OCI-LY1 (cell line): ENCODE results near the gene GALNT18.

Experiments
- H2AFZ ChIP-seq: fragments of 200-600 bp; sonication (generic), shearing (Covaris generic); 2 replicates; pipeline ENCODE4 v1.6.0; 2014; ENCODE audit warnings: antibody characterized with exemption, mild to moderate bottlenecking, low read length
- H3F3A ChIP-seq: fragments of 200-600 bp; sonication (generic), shearing (Covaris generic); 2 replicates; pipeline ENCODE4 v1.6.0; 2014; ENCODE audit warnings: mild to moderate bottlenecking, antibody characterized with exemption, low read length, moderate library complexity; ENCODE audit not compliant: insufficient read depth
- H3K27ac ChIP-seq: fragments of 200-600 bp; sonication (generic); 2 replicates; pipeline ENCODE4 v1.5.1; 2014; ENCODE audit warnings: low read length, mixed run types, mild to moderate bottlenecking, low read depth; ENCODE audit not compliant: poor library complexity, severe bottlenecking
- H3K27me3 ChIP-seq: fragments of 200-600 bp; sonication (generic); 2 replicates; pipeline ENCODE4 v1.6.0; 2014; ENCODE audit warnings: antibody characterized with exemption, mild to moderate bottlenecking, low read length, moderate library complexity; ENCODE audit not compliant: insufficient read depth
- H3K36me3 ChIP-seq: fragments of 200-600 bp; sonication (generic); 2 replicates; pipeline ENCODE4 v1.6.1; 2014; ENCODE audit warnings: mild to moderate bottlenecking, antibody characterized with exemption, low read length, moderate library complexity, mixed read lengths; ENCODE audit not compliant: insufficient read depth
- H3K4me1 ChIP-seq: fragments of 200-600 bp; sonication (generic); 2 replicates; pipeline ENCODE4 v1.5.1; 2014; ENCODE audit warnings: mild to moderate bottlenecking, low read length, moderate library complexity; ENCODE audit not compliant: insufficient read depth, severe bottlenecking
- H3K4me2 ChIP-seq: fragments of 200-600 bp; sonication (generic), shearing (Covaris generic); 2 replicates; pipeline ENCODE4 v1.6.1; 2014; ENCODE audit warnings: low read length
- H3K4me3 ChIP-seq: fragments of 200-600 bp; sonication (generic); 2 replicates; pipeline ENCODE4 v1.5.1; 2014; ENCODE audit warnings: low read length, low read depth, mild to moderate bottlenecking, mixed read lengths; ENCODE audit not compliant: poor library complexity, severe bottlenecking
- H3K79me2 ChIP-seq: fragments of 200-600 bp; shearing (Covaris generic); 2 replicates; pipeline ENCODE4 v1.6.1; 2016; ENCODE audit warnings: mixed run types, low read length, mixed read lengths; ENCODE audit not compliant: insufficient read depth
- H3K9ac ChIP-seq: fragments of 200-600 bp; sonication (generic), shearing (Covaris generic); 2 replicates; pipeline ENCODE4 v1.6.1; 2014; ENCODE audit warnings: mild to moderate bottlenecking, low read length, mixed read lengths
- H3K9me2 ChIP-seq: fragments of 200-600 bp; sonication (generic), shearing (Covaris generic); 2 replicates; pipeline ENCODE4 v1.6.1; 2014; ENCODE audit warnings: low read depth, mild to moderate bottlenecking, low read length, mixed read lengths
- H3K9me3 ChIP-seq: fragments of 200-600 bp; shearing (Covaris generic); 2 replicates; pipeline ENCODE4 v1.6.1; 2014; ENCODE audit warnings: low read length, mixed read lengths
- H4K20me1 ChIP-seq: fragments of 200-600 bp; sonication (generic), shearing (Covaris generic); 2 replicates; pipeline ENCODE4 v1.6.0; 2016; ENCODE audit warnings: mild to moderate bottlenecking, low read length; ENCODE audit not compliant: insufficient read depth
- CTCF ChIP-seq: fragments of 200-600 bp; sonication (generic), shearing (Covaris generic); IDR thresholded peaks from 2 replicates; pipeline ENCODE4 v1.5.1; 2017; ENCODE audit warnings: mild to moderate bottlenecking, antibody characterized with exemption, low read length, moderate library complexity, mixed read lengths
- EZH2 ChIP-seq: fragments of 200-600 bp; sonication (generic), shearing (Covaris generic); IDR thresholded peaks from 2 replicates; pipeline ENCODE4 v1.8.0; 2017; ENCODE audit warnings: borderline replicate concordance, mixed run types, mild to moderate bottlenecking, antibody characterized with exemption, low read length, moderate library complexity, mixed read lengths

GALNT18 gene

GRCh38 chr11:11391796-11392463, 229.9 kb downstream of the GALNT18 start:
- no peak overlapping the region for H3K4me3 ChIP-seq
- no peaks in the 10 kb centered on the region for H3K36me3 ChIP-seq
- no peak overlapping the region for H3K4me2 ChIP-seq
- no peak overlapping the region for H3K9ac ChIP-seq
- TF ChIP-seq CTCF (no peak), EZH2 (no peak)
- H3K79me2 ChIP-seq, result no peaks in the 10 kb centered on the region
- H3K4me1 ChIP-seq, result no peaks in the 10 kb centered on the region
- no peak overlapping the region for H3K27ac ChIP-seq
- H3K27me3 ChIP-seq, result no peaks in the 10 kb centered on the region
- H2AFZ ChIP-seq, result no peak overlapping the region
- no peaks in the 10 kb centered on the region for H3K9me2 ChIP-seq
- H3F3A ChIP-seq, result no peaks in the 10 kb centered on the region
- no peaks in the 10 kb centered on the region for H4K20me1 ChIP-seq
- H3K9me3 ChIP-seq, result no peaks in the 10 kb centered on the region

GRCh38 chr11:11391169-11391568, 230.6 kb downstream of the GALNT18 start:
- no peaks in the 10 kb centered on the region for H4K20me1 ChIP-seq
- no peak for TF ChIP-seq EZH2
- TF ChIP-seq CTCF, result no peak
- no peaks in the 10 kb centered on the region for H3F3A ChIP-seq
- H3K9me2 ChIP-seq, result no peaks in the 10 kb centered on the region
- no peak overlapping the region for H2AFZ ChIP-seq
- H3K9ac ChIP-seq, result no peak overlapping the region
- no peaks in the 10 kb centered on the region for H3K4me1 ChIP-seq
- no peak overlapping the region for H3K4me3 ChIP-seq
- no peaks in the 10 kb centered on the region for H3K9me3 ChIP-seq
- no peaks in the 10 kb centered on the region for H3K79me2 ChIP-seq
- H3K4me2 ChIP-seq, result no peak overlapping the region
- H3K27ac ChIP-seq, result no peak overlapping the region
- no peaks in the 10 kb centered on the region for H3K27me3 ChIP-seq
- H3K36me3 ChIP-seq, result no peaks in the 10 kb centered on the region

DNA sequence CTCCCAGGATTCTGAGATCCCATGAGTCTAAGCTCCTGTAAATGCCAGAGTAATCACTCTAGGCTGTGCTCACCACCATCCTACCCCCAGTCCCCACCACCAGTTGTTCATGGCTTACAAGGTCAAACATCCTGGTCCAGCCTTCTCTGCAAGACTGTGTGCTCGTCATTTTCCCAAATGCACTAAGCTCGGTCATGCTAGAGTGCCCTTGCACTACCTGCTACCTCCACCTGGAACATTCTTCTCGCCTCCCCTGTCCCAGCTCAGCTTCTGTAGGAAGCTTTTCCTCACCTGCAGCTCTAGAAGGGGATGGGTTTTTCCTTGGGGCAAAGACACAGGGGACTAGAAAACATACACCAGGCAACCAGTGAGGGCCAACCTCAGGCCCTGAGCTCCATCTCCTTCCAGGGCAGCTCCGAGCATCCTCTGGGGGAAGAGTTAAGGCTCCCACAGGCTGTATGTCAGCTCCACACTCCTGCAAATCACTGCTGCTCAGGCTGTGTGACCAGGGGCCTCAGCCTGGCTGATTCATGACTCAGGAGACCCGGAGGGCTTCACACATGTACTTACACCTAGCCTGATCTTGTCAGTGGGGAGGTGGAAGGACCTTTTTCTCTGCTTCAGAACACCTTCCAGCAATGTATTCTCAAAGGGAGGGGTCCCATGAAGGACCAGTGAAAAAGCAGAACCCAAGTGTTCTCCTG, 231.6 kb downstream of the GALNT18 start:
- TF ChIP-seq EZH2 (no peak), CTCF (no peak)

More for the DNA sequence above, 231.6 kb downstream of the GALNT18 start:
- Histone ChIP-seq H3K4me2 (no peak overlapping the region), H3K4me1 (no peaks in the 10 kb centered on the region), H3K9ac (no peak overlapping the region), H3K27ac (no peak overlapping the region), H3F3A (no peaks in the 10 kb centered on the region), H3K27me3 (no peaks in the 10 kb centered on the region), H3K4me3 (no peak overlapping the region), H3K79me2 (no peaks in the 10 kb centered on the region), H3K9me3 (no peaks in the 10 kb centered on the region), H4K20me1 (no peaks in the 10 kb centered on the region), H2AFZ (no peak overlapping the region), H3K9me2 (no peaks in the 10 kb centered on the region), H3K36me3 (no peaks in the 10 kb centered on the region)
